Endothelial cell of umbilical vein (primary cell): Measurements from ENCODE around the gene HEATR5A. TPM values are rescaled to one million over a fixed set of nuclear protein-coding genes. Genes with fewer than 3 reads are reported as not detected.

Experiments used
- BruUV-seq: library from RNA; stranded (reverse); fragments of 400-500 nt; replicated peaks from 2 replicates; lab custom pipeline; 2021; lab: Mats Ljungman, UMichigan
- CTCF ChIA-PET: fragments of 300-600, 350-600 bp; sonication (Branson Sonifier 250); formaldehyde crosslinking; loops from one replicate; lab custom pipeline; 2021; ENCODE audit warnings: antibody characterized with exemption, inconsistent platforms; lab: Charles Lee
- POLR2A ChIA-PET: fragments of 300-600, 350-600 bp; sonication (Branson Sonifier 250); formaldehyde crosslinking; loops from one replicate; lab custom pipeline; 2021; ENCODE audit warnings: antibody characterized with exemption, inconsistent platforms; lab: Charles Lee
- DNase-seq: peaks from one replicate; pipeline ENCODE4 v3.0.0-alpha.2; 2011; ENCODE audit warnings: low read depth, low spot score
- FAIRE-seq: peaks from 2 replicates; lab custom pipeline; 2011; peaks lifted over from hg19 to GRCh38; lab: Jason Lieb, UNC
- H2AFZ ChIP-seq: 2 replicates; pipeline ENCODE4 v1.6.0; 2012; ENCODE audit warnings: low read depth, low read length, control low read depth, inconsistent platforms
- H3K27ac ChIP-seq: 2 replicates; pipeline ENCODE4 v1.5.1; 2011; ENCODE audit warnings: low read depth, mild to moderate bottlenecking, control low read depth, low read length, moderate library complexity; ENCODE audit not compliant: insufficient read depth
- H3K27me3 ChIP-seq, 2 experiments: 2 replicates each; pipeline versions ENCODE4 v1.6.0 to v1.6.1; 2011; ENCODE audit warnings: low read length in 2 of 2, mixed read lengths in 1 of 2; ENCODE audit not compliant: control insufficient read depth in 2 of 2, insufficient read depth in 2 of 2
- H3K36me3 ChIP-seq, 2 experiments: 2 replicates in 1 of 2; 3 replicates in 1 of 2; pipeline ENCODE4 v1.5.1; 2011; ENCODE audit warnings: low read length in 2 of 2, mild to moderate bottlenecking in 1 of 2, moderate library complexity in 1 of 2; ENCODE audit not compliant: control insufficient read depth in 2 of 2, insufficient read depth in 2 of 2; ENCODE audit errors: extremely low read depth in 1 of 2
- H3K4me1 ChIP-seq: 3 replicates; pipeline ENCODE4 v1.5.1; 2011; ENCODE audit warnings: mild to moderate bottlenecking, low read length; ENCODE audit not compliant: control insufficient read depth, insufficient read depth; ENCODE audit errors: extremely low read depth
- H3K4me2 ChIP-seq: 2 replicates; pipeline ENCODE4 v1.6.1; 2011; ENCODE audit warnings: low read length, control low read depth, mixed read lengths; ENCODE audit not compliant: insufficient read depth
- H3K4me3 ChIP-seq, 3 experiments: fragments of 200-600 bp in 1 of 3; sonication (generic), shearing (Covaris generic) in 1 of 3; replicated peaks in 1 of 3; 2 replicates each; pipeline ENCODE4 v1.5.1; 2011 to 2016; ENCODE audit warnings: control low read depth in 3 of 3, low read length in 3 of 3, mild to moderate bottlenecking in 2 of 3, inconsistent platforms in 1 of 3, low read depth in 1 of 3, moderate library complexity in 1 of 3; ENCODE audit not compliant: insufficient read depth in 1 of 3
- H3K79me2 ChIP-seq: 2 replicates; pipeline ENCODE4 v1.6.0; 2012; ENCODE audit warnings: low read length, inconsistent platforms; ENCODE audit not compliant: control insufficient read depth, insufficient read depth
- H3K9ac ChIP-seq: replicated peaks from 2 replicates; pipeline ENCODE3; 2011; ENCODE audit warnings: low read length, control low read depth; ENCODE audit not compliant: insufficient read depth; ENCODE audit errors: extremely low read depth
- H3K9me1 ChIP-seq: replicated peaks from 3 replicates; pipeline ENCODE4 v1.6.0; 2011; ENCODE audit warnings: mild to moderate bottlenecking, low read length; ENCODE audit not compliant: control insufficient read depth, insufficient read depth; ENCODE audit errors: extremely low read depth
- H3K9me3 ChIP-seq: replicated peaks from 2 replicates; pipeline ENCODE4 v1.5.1; 2012; ENCODE audit warnings: low read length, inconsistent platforms; ENCODE audit not compliant: control insufficient read depth, insufficient read depth
- H4K20me1 ChIP-seq: replicated peaks from 2 replicates; pipeline ENCODE3; 2011; ENCODE audit warnings: mild to moderate bottlenecking, low read length; ENCODE audit not compliant: control insufficient read depth, insufficient read depth; ENCODE audit errors: extremely low read depth
- CTCF ChIP-seq, 2 donors: IDR thresholded peaks; 1 replicate in 1 of 2; 2 replicates in 1 of 2; pipeline ENCODE4 v1.5.1; 2011; ENCODE audit warnings: low read length in 2 of 2, mild to moderate bottlenecking in 2 of 2, moderate library complexity in 2 of 2, control low read depth in 1 of 2, inconsistent platforms in 1 of 2, low read depth in 1 of 2; ENCODE audit not compliant: insufficient read depth in 1 of 2; ENCODE audit errors: extremely low read depth in 1 of 2
- EZH2 ChIP-seq: IDR thresholded peaks from 2 replicates; pipeline ENCODE4 v1.6.1; 2012; ENCODE audit warnings: borderline replicate concordance, low read depth, mild to moderate bottlenecking, moderate library complexity, low read length, inconsistent platforms; ENCODE audit not compliant: severe bottlenecking
- FOS ChIP-seq: IDR thresholded peaks from 2 replicates; pipeline ENCODE4 v1.6.1; 2011; ENCODE audit warnings: mild to moderate bottlenecking, low read length, moderate library complexity, borderline replicate concordance; ENCODE audit not compliant: insufficient read depth
- GATA2 ChIP-seq: IDR thresholded peaks from 2 replicates; pipeline ENCODE4 v1.7.0; 2011; ENCODE audit warnings: low read depth, mild to moderate bottlenecking, moderate library complexity, mixed read lengths, low read length; ENCODE audit not compliant: insufficient read length, insufficient read depth
- JUN ChIP-seq: IDR thresholded peaks from 2 replicates; pipeline ENCODE4 v1.6.1; 2011; ENCODE audit warnings: borderline replicate concordance, low read depth; ENCODE audit not compliant: insufficient read length, insufficient read depth
- MAX ChIP-seq: IDR thresholded peaks from 2 replicates; pipeline ENCODE4 v1.6.1; 2011; ENCODE audit not compliant: insufficient read depth, insufficient read length
- MYC ChIP-seq: IDR thresholded peaks from one replicate; pipeline ENCODE4 v1.6.1; 2011; ENCODE audit warnings: mild to moderate bottlenecking, low read depth, low read length
- POLR2A ChIP-seq: IDR thresholded peaks from 2 replicates; pipeline ENCODE4 v1.6.1; 2012; ENCODE audit warnings: low read depth, mild to moderate bottlenecking, control low read depth, low read length
- POLR2AphosphoS5 ChIP-seq: IDR thresholded peaks from 2 replicates; pipeline ENCODE4 v1.6.1; 2012; ENCODE audit warnings: low read depth, mild to moderate bottlenecking, control low read depth, low read length, moderate library complexity; ENCODE audit not compliant: insufficient read depth
- dilution Hi-C: fragments of 300-500 bp; cut with MboI; formaldehyde crosslinking; loops from one replicate; pipeline ENCODE4 v1.15.0; 2019; ENCODE audit warnings: low sequenced_read_pairs; ENCODE audit not compliant: extremely low pct_ligation_motif_present
- intact Hi-C: fragments of 100-400 bp; cut with micrococcal nuclease; formaldehyde crosslinking; loops from one replicate; pipeline ENCODE4 v1.10.0; 2022
- polyA plus RNA-seq, 4 experiments: library from polyadenylated mRNA; depleted of rRNA in 3 of 4; stranded (reverse) in 3 of 4; unstranded in 1 of 4; fragments of >200 nt; gene quantifications; 2 replicates each; pipeline versions ENCODE4 v1.2.1 to v1.2.3, GENCODE V29; 2011 to 2012; ENCODE audit warnings: missing spikeins in 1 of 4
- total RNA-seq: library from RNA; stranded (reverse); gene quantifications from 2 replicates; pipeline ENCODE4 v1.2.3, GENCODE V29; 2021

Gene HEATR5A
- total and polyA plus RNA-seq, 2 donors (not counting 3 experiments of a cell fraction or from before 2014, with no cell fraction given), result 12.6 to 45.3 TPM

DNA sequence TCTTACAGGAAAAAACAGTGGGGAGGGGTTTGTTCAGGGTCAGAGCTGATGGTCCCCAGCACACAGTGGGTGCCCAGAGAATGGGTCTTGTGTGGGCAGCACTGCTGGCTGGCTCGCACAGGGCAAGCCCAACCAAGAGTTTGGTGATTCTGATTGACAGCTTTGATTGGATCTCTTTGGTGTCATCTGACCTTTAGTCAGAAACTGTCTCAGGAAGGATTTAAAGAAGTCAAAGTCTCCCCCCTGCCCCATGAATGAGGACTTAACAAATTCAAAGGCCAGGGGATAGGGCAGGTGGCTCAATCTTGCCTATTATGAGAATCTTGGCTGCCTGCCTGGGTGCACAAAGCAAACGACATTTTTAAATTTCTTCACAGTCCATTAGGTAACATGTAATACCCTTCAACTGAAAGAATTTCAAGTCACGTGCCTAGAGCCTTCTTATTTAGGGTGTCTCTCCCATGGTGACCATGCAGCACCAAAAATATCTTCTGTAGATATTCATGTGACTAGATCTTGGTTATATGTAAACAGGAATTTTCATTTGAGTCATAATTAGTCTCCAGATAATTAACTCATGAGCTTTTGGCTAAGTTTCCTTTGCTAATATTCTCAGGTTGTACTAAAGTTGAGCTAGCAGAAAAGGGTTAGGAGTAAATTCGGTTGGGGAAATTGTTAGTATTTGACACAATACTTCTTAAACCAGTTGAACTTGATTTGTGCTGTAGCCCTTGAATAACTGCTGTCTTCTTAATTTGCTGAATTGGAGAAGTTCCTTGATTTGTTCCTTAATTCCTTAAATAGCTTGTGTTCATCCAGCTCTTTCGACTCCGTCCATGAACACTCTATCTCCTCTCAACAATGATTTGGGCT, 158.3 kb downstream of the HEATR5A start:
- FAIRE-seq (no peak), DNase-seq (no peak)
- no peaks in the 10 kb centered on the region for H3K9me3 ChIP-seq
- peaks cover 18% of the 10 kb centered on the region for H3K4me1 ChIP-seq
- ChIA-PET POLR2A (no interaction called here), CTCF (interaction anchor here (1.1 to 2.8 kb wide), 2 partner anchors 12 to 355 kb away, joined by 3 to 19 read pairs; no protein-coding TSS in a partner anchor)
- H3K4me3 ChIP-seq, result no peak overlapping the region
- no peaks in the 10 kb centered on the region for H4K20me1 ChIP-seq
- no peak overlapping the region for H3K9ac ChIP-seq
- no peak overlapping the region for H2AFZ ChIP-seq
- TF ChIP-seq GATA2, result no peak
- no peak for TF ChIP-seq MYC
- TF ChIP-seq FOS, result no peak
- TF ChIP-seq MAX, result no peak
- TF ChIP-seq CTCF (IDR thresholded peaks at IDR 0.05; ENCODE audit: extremely low read depth in 1 of 2, insufficient read depth in 1 of 2, low read depth in 1 of 2, low read length in 2 of 2), result no peak
- no peak for TF ChIP-seq POLR2AphosphoS5
- TF ChIP-seq EZH2, result no peak
- no peak for TF ChIP-seq POLR2A
- TF ChIP-seq JUN, result no peak
- H3K4me2 ChIP-seq, result no peak overlapping the region
- no peaks in the 10 kb centered on the region for H3K79me2 ChIP-seq
- no TSS peak for BruUV-seq
- dilution Hi-C loops (no loop called here), intact Hi-C loops (no loop called here)
- H3K27ac ChIP-seq, result no peak overlapping the region
- H3K27me3 ChIP-seq, result no peaks in the 10 kb centered on the region
- H3K36me3 ChIP-seq, result no peaks in the 10 kb centered on the region
- no peaks in the 10 kb centered on the region for H3K9me1 ChIP-seq
